ENCODE results near the gene TCF7L1. TPM values are rescaled to one million over a fixed set of nuclear protein-coding genes. Genes with fewer than 3 reads are reported as not detected.
A peak's percentile ranks its signal among the peaks of the same experiment; 100 is the strongest.

Gene TCF7L1
- total and polyA plus RNA-seq, 2 of the 13 experiments (the other 11 are each of a cell fraction or from before 2014, with no cell fraction given) = 0.04 to 0.15 TPM

- TF ChIP-seq ZBTB39 (CRISPR knock-in tag; IDR thresholded peaks at IDR 0.05) (peak; percentile 8; the same call in 1 of the 2 replicates), HMG20B (CRISPR knock-in tag; conservative IDR thresholded peaks at IDR 0.05) (peak; percentile 55; the same call in 1 of the 2 replicates), SNAPC2 (CRISPR knock-in tag; IDR thresholded peaks at IDR 0.05) (peak; percentile 34; the same call in 1 of the 2 replicates), NONO (IDR thresholded peaks at IDR 0.05) (no peak), NONO (CRISPR knock-in tag; conservative IDR thresholded peaks at IDR 0.05) (peak; percentile 90), HNRNPK (IDR thresholded peaks at IDR 0.05; ENCODE audit: low read depth, low read length, poor library complexity, severe bottlenecking) (no peak), ZNF263 (CRISPR knock-in tag; IDR thresholded peaks at IDR 0.05) (peak; percentile 39; the same call in 1 of the 2 replicates), MEF2D (CRISPR knock-in tag; IDR thresholded peaks at IDR 0.05) (peak; percentile 89), PRDM15 (CRISPR knock-in tag; IDR thresholded peaks at IDR 0.05) (peak; percentile 12; the same call in 1 of the 2 replicates), ZNF224 (CRISPR knock-in tag; IDR thresholded peaks at IDR 0.05) (peak; percentile 68; the same call in 1 of the 2 replicates), NR1H2 (CRISPR knock-in tag; IDR thresholded peaks at IDR 0.05; ENCODE audit: borderline replicate concordance, low read depth) (no peak), ZNF383 (CRISPR knock-in tag; IDR thresholded peaks at IDR 0.05; ENCODE audit: borderline replicate concordance) (peak; percentile 98; the same call in 1 of the 2 replicates), LRRFIP1 (CRISPR knock-in tag; conservative IDR thresholded peaks at IDR 0.05) (peak; percentile 59; the same call in 1 of the 2 replicates), ATF2 (CRISPR knock-in tag; IDR thresholded peaks at IDR 0.05) (peak; percentile 36; the same call in 1 of the 2 replicates), MNT (IDR thresholded peaks at IDR 0.05) (no peak), ZNF350 (CRISPR knock-in tag; IDR thresholded peaks at IDR 0.05; ENCODE audit: borderline replicate concordance, low read depth) (peak; percentile 98; the same call in 1 of the 2 replicates)
These were observed 221.3 kb downstream of the TCF7L1 start, which contains the start of the genes ELMOD3 and RETSAT (continued) for GRCh38 chr2:85354286-85355072.

All from HepG2 (cell line).